Stomach smooth muscle (tissue), 2 donors: ENCODE measurements around the gene TNK2.
"Not testable (repeated sequence)": the region's sequence is repeated elsewhere in the genome, so short reads cannot be mapped to it uniquely, and the experiment has no call there.

Source experiments
- H3K27ac ChIP-seq: one replicate; pipeline ENCODE4 v1.7.0; 2013; ENCODE audit warnings: mild to moderate bottlenecking, low read length, inconsistent platforms
- H3K27me3 ChIP-seq, 2 donors: one replicate each; pipeline ENCODE4 v1.7.0; 2013; ENCODE audit warnings: low read length in 2 of 2; ENCODE audit not compliant: insufficient read depth in 2 of 2, control insufficient read depth in 1 of 2
- H3K36me3 ChIP-seq, 2 donors: one replicate each; pipeline ENCODE4 v1.7.0; 2013; ENCODE audit warnings: low read length in 2 of 2; ENCODE audit not compliant: control insufficient read depth in 2 of 2, insufficient read depth in 2 of 2
- H3K4me1 ChIP-seq: one replicate; pipeline ENCODE4 v1.7.0; 2013; ENCODE audit warnings: low read length; ENCODE audit not compliant: control insufficient read depth, insufficient read depth
- H3K4me3 ChIP-seq, 2 donors: one replicate each; pipeline ENCODE4 v1.7.0; 2013; ENCODE audit warnings: low read length in 2 of 2
- H3K9ac ChIP-seq, 2 donors: one replicate each; pipeline ENCODE4 v1.7.0; 2013; ENCODE audit warnings: low read length in 2 of 2, mild to moderate bottlenecking in 1 of 2
- H3K9me3 ChIP-seq, 2 donors: one replicate each; pipeline ENCODE4 v1.7.0; 2013; ENCODE audit warnings: low read length in 2 of 2; ENCODE audit not compliant: control insufficient read depth in 2 of 2
- donor health status: healthy.
- donor health status: Pancreatic carcinoma.

The TNK2 gene

GRCh38 chr3:195823280-195823679, 85.1 kb downstream of the TNK2 start:
- Histone ChIP-seq H3K27me3 (peaks cover 0 to 5% of the 10 kb centered on the region in 2 donors), H3K36me3 (no peaks in the 10 kb centered on the region), H3K4me3 (no peak overlapping the region), H3K4me1 (no peaks in the 10 kb centered on the region), H3K27ac (no peak overlapping the region), H3K9me3 (no peaks in the 10 kb centered on the region), H3K9ac (no peak overlapping the region)

- Histone ChIP-seq H3K9ac (no peak overlapping the region), H3K9me3 (no peaks in the 10 kb centered on the region), H3K36me3 (no peaks in the 10 kb centered on the region), H3K4me1 (no peaks in the 10 kb centered on the region), H3K27me3 (peaks cover 0 to 5% of the 10 kb centered on the region in 2 donors), H3K4me3 (no peak overlapping the region), H3K27ac (no peak overlapping the region)
These were observed 86.1 kb downstream of the TNK2 start for GRCh38 chr3:195822131-195822696.

GRCh38 chr3:195821403-195822130, 86.8 kb downstream of the TNK2 start:
- Histone ChIP-seq H3K9ac (no peak overlapping the region), H3K36me3 (no peaks in the 10 kb centered on the region), H3K4me1 (no peaks in the 10 kb centered on the region), H3K4me3 (no peak overlapping the region), H3K9me3 (no peaks in the 10 kb centered on the region), H3K27ac (no peak overlapping the region), H3K27me3 (peaks cover 0 to 5% of the 10 kb centered on the region in 2 donors)

GRCh38 chr3:195820901-195821300, 87.5 kb downstream of the TNK2 start:
- Histone ChIP-seq H3K27me3 (peaks cover 0 to 5% of the 10 kb centered on the region in 2 donors), H3K36me3 (no peaks in the 10 kb centered on the region), H3K4me3 (no peak overlapping the region), H3K9me3 (no peaks in the 10 kb centered on the region), H3K9ac (no peak overlapping the region), H3K27ac (no peak overlapping the region), H3K4me1 (no peaks in the 10 kb centered on the region)

- H3K4me3 ChIP-seq: no peak overlapping the region
- H3K9me3 ChIP-seq: no peaks in the 10 kb centered on the region
- no peaks in the 10 kb centered on the region for H3K36me3 ChIP-seq
- peaks cover 0 to 5% of the 10 kb centered on the region in 2 donors for H3K27me3 ChIP-seq
- no peak overlapping the region for H3K27ac ChIP-seq
- H3K4me1 ChIP-seq: no peaks in the 10 kb centered on the region
- H3K9ac ChIP-seq: no peak overlapping the region
These were observed 88.2 kb downstream of the TNK2 start for GRCh38 chr3:195820186-195820585.

- peaks cover 0 to 5% of the 10 kb centered on the region in 2 donors for H3K27me3 ChIP-seq
- no peaks in the 10 kb centered on the region for H3K9me3 ChIP-seq
- no peak overlapping the region for H3K27ac ChIP-seq
- H3K9ac ChIP-seq: no peak overlapping the region
- H3K4me1 ChIP-seq: no peaks in the 10 kb centered on the region
- no peak overlapping the region for H3K4me3 ChIP-seq
- H3K36me3 ChIP-seq: no peaks in the 10 kb centered on the region
These were observed 90.0 kb downstream of the TNK2 start for GRCh38 chr3:195818301-195818700.

GRCh38 chr3:195817578-195818135, 90.7 kb downstream of the TNK2 start:
- peaks cover 2 to 5% of the 10 kb centered on the region in 2 donors for H3K27me3 ChIP-seq
- H3K4me1 ChIP-seq: no peaks in the 10 kb centered on the region
- no peak overlapping the region for H3K4me3 ChIP-seq
- H3K27ac ChIP-seq: no peak overlapping the region
- H3K9ac ChIP-seq: no peak overlapping the region
- H3K9me3 ChIP-seq: no peaks in the 10 kb centered on the region
- H3K36me3 ChIP-seq: no peaks in the 10 kb centered on the region

GRCh38 chr3:195816276-195816913, 92.0 kb downstream of the TNK2 start:
- H3K9me3 ChIP-seq, H3K27ac ChIP-seq, H3K4me3 ChIP-seq, H3K27me3 ChIP-seq, H3K36me3 ChIP-seq, H3K9ac ChIP-seq, H3K4me1 ChIP-seq: not testable (repeated sequence)

- H3K27ac ChIP-seq: no peak overlapping the region
- H3K4me1 ChIP-seq: no peaks in the 10 kb centered on the region
- H3K36me3 ChIP-seq: no peaks in the 10 kb centered on the region
- H3K27me3 ChIP-seq: peaks cover 6 to 9% of the 10 kb centered on the region in 2 donors
- no peaks in the 10 kb centered on the region for H3K9me3 ChIP-seq
- H3K9ac ChIP-seq: no peak overlapping the region
- H3K4me3 ChIP-seq: no peak overlapping the region
These were observed 93.1 kb downstream of the TNK2 start for GRCh38 chr3:195815169-195815771.

GRCh38 chr3:195813916-195814640, 94.3 kb downstream of the TNK2 start:
- H3K4me1 ChIP-seq: no peaks in the 10 kb centered on the region
- H3K36me3 ChIP-seq: no peaks in the 10 kb centered on the region
- H3K9me3 ChIP-seq: no peaks in the 10 kb centered on the region
- H3K4me3 ChIP-seq: no peak overlapping the region
- H3K27ac ChIP-seq: no peak overlapping the region
- H3K9ac ChIP-seq: no peak overlapping the region
- H3K27me3 ChIP-seq: peaks cover 6 to 9% of the 10 kb centered on the region in 2 donors
